Left lung (tissue), 10 donors: ENCODE measurements around the gene GPR158. TPM values are rescaled to one million over a fixed set of nuclear protein-coding genes. Genes with fewer than 3 reads are reported as not detected.
A peak's percentile ranks its signal among the peaks of the same experiment; 100 is the strongest.

Experiments
- ATAC-seq: fragments of 200-7000 bp; cut with Tn5 transposase; one replicate; pipeline ENCODE4 v1.9.1; 2020; ENCODE audit warnings: moderate library complexity
- DNase-seq, 4 donors: peaks; one replicate each; pipeline ENCODE4 v3.0.0-alpha.2; 2013 to 2020
- H3K27ac ChIP-seq, 2 donors: fragments of 200-600 bp; sonication (generic) in 1 of 2; one replicate each; pipeline versions ENCODE4 v1.5.0 to v1.8.0; 2020 to 2021
- H3K27me3 ChIP-seq, 2 donors: fragments of 200-600 bp; sonication (generic) in 1 of 2; one replicate each; pipeline versions ENCODE4 v1.5.0 to v1.8.0; 2020 to 2021
- H3K36me3 ChIP-seq, 2 donors: fragments of 200-600 bp; sonication (generic) in 1 of 2; one replicate each; pipeline versions ENCODE4 v1.5.0 to v1.8.0; 2020 to 2021
- H3K4me1 ChIP-seq, 2 donors: fragments of 200-600 bp; one replicate each; pipeline ENCODE4 v1.8.0; 2021
- H3K4me3 ChIP-seq, 2 donors: fragments of 200-600 bp; sonication (generic) in 1 of 2; one replicate each; pipeline versions ENCODE4 v1.5.0 to v1.8.0; 2020 to 2021; ENCODE audit warnings: mild to moderate bottlenecking in 1 of 2
- H3K9me3 ChIP-seq, 2 donors: fragments of 200-600 bp; sonication (generic) in 1 of 2; one replicate each; pipeline versions ENCODE4 v1.5.0 to v1.8.0; 2020 to 2021
- CTCF ChIP-seq, 2 donors: fragments of 200-600 bp; sonication (generic) in 1 of 2; IDR thresholded peaks; one replicate each; pipeline versions ENCODE4 v1.5.0 to v1.8.0; 2021; ENCODE audit warnings: antibody characterized with exemption in 2 of 2
- intact Hi-C, 2 donors: fragments of 100-400 bp; cut with DNase I; formaldehyde crosslinking; loops; one replicate each; pipeline versions ENCODE4 v1.11.2 to v1.14.2; 2022
- polyA plus RNA-seq, 6 donors: library from polyadenylated mRNA; unstranded; fragments of 120-200 nt; gene quantifications; one replicate each; pipeline ENCODE4 v1.2.1, GENCODE V29; 2013; ENCODE audit not compliant: insufficient read length in 6 of 6
- total RNA-seq, 2 donors: library from RNA; stranded (reverse); fragmentation: NEBNext Ultra II Directional; extraction: Animal tissue kit (Norgen Biotek cat#: 25700); gene quantifications; one replicate each; pipeline ENCODE4 v1.2.1, GENCODE V29; 2021
- donor health status: DM: no; HTN: yes; CAD: no.
- donor health status: DM: no; HTN: no; CAD: no.

GPR158 gene
- total and polyA plus RNA-seq, 8 donors: 0.05 to 1.5 (median 0.88) TPM

GRCh38 chr10:25226775-25227682 is 52.2 kb downstream of the GPR158 start:
- Histone ChIP-seq H3K36me3 (no peaks in the 10 kb centered on the region), H3K27ac (no peak overlapping the region), H3K27me3 (no peaks in the 10 kb centered on the region), H3K4me3 (no peak overlapping the region), H3K4me1 (no peaks in the 10 kb centered on the region), H3K9me3 (no peaks in the 10 kb centered on the region)
- peak; percentile 78 for ATAC-seq
- peak in 1 of 2 donors; percentile 48 for TF ChIP-seq CTCF (IDR thresholded peaks at IDR 0.05)
- peak in 2 of 4 donors; percentile 4 to 34 for DNase-seq
- intact Hi-C loops: loop anchor here in 1 of 2 donors (10.0 kb wide), 1 partner anchor 112 kb away; no protein-coding TSS in a partner anchor

GRCh38 chr10:25231751-25232150 is 57.0 kb downstream of the GPR158 start:
- no peak for TF ChIP-seq CTCF (IDR thresholded peaks at IDR 0.05)
- H3K4me3 ChIP-seq: no peak overlapping the region
- no peak overlapping the region for H3K27ac ChIP-seq
- H3K4me1 ChIP-seq: no peaks in the 10 kb centered on the region
- DNase-seq (no peak), ATAC-seq (no peak)
- intact Hi-C loops: no loop called here
- no peaks in the 10 kb centered on the region for H3K27me3 ChIP-seq
- H3K9me3 ChIP-seq: no peaks in the 10 kb centered on the region
- no peaks in the 10 kb centered on the region for H3K36me3 ChIP-seq

GRCh38 chr10:25232204-25232603 is 57.4 kb downstream of the GPR158 start:
- DNase-seq: no peak
- Histone ChIP-seq H3K4me1 (no peaks in the 10 kb centered on the region), H3K4me3 (no peak overlapping the region), H3K9me3 (no peaks in the 10 kb centered on the region), H3K36me3 (no peaks in the 10 kb centered on the region), H3K27me3 (no peaks in the 10 kb centered on the region), H3K27ac (no peak overlapping the region)
- intact Hi-C loops: no loop called here
- no peak for ATAC-seq
- TF ChIP-seq CTCF (IDR thresholded peaks at IDR 0.05): no peak

- Histone ChIP-seq H3K4me3 (no peak overlapping the region), H3K27me3 (no peaks in the 10 kb centered on the region), H3K27ac (no peak overlapping the region), H3K36me3 (no peaks in the 10 kb centered on the region), H3K4me1 (no peaks in the 10 kb centered on the region), H3K9me3 (no peaks in the 10 kb centered on the region)
- DNase-seq (no peak), ATAC-seq (no peak)
- intact Hi-C loops: no loop called here
- TF ChIP-seq CTCF (IDR thresholded peaks at IDR 0.05): no peak
Observed at GRCh38 chr10:25245165-25245564, 70.4 kb downstream of the GPR158 start.

GRCh38 chr10:25257646-25258045 is 82.8 kb downstream of the GPR158 start:
- H3K4me1 ChIP-seq: no peaks in the 10 kb centered on the region

More at GRCh38 chr10:25257646-25258045, 82.8 kb downstream of the GPR158 start:
- ATAC-seq: no peak
- H3K9me3 ChIP-seq: no peaks in the 10 kb centered on the region
- intact Hi-C loops: no loop called here
- H3K27me3 ChIP-seq: no peaks in the 10 kb centered on the region
- no peak for DNase-seq
- H3K27ac ChIP-seq: no peak overlapping the region
- TF ChIP-seq CTCF (IDR thresholded peaks at IDR 0.05): no peak
- no peak overlapping the region for H3K4me3 ChIP-seq
- no peaks in the 10 kb centered on the region for H3K36me3 ChIP-seq
